Colonic mucosa (tissue), 4 donors: ENCODE results near the gene CKAP4. TPM values are rescaled to one million over a fixed set of nuclear protein-coding genes. Genes with fewer than 3 reads are reported as not detected.
"Not testable (repeated sequence)": the region's sequence is repeated elsewhere in the genome, so short reads cannot be mapped to it uniquely, and the experiment has no call there.

Experiments used
- DNase-seq: peaks from one replicate; pipeline ENCODE4 v3.0.0-alpha.2; 2020
- H3K27ac ChIP-seq: fragments of 200-600 bp; one replicate; pipeline ENCODE4 v1.8.0; 2021
- H3K27me3 ChIP-seq: fragments of 200-600 bp; one replicate; pipeline ENCODE4 v1.8.0; 2021
- H3K36me3 ChIP-seq: fragments of 200-600 bp; one replicate; pipeline ENCODE4 v1.8.0; 2021
- H3K4me1 ChIP-seq: fragments of 200-600 bp; one replicate; pipeline ENCODE4 v1.8.0; 2021; ENCODE audit warnings: mild to moderate bottlenecking
- H3K4me3 ChIP-seq: fragments of 200-600 bp; one replicate; pipeline ENCODE4 v1.8.0; 2021
- H3K9ac ChIP-seq, 2 donors: one replicate each; pipeline ENCODE4 v1.7.0; 2013; ENCODE audit warnings: control low read depth in 2 of 2, low read depth in 2 of 2, low read length in 2 of 2
- H3K9me3 ChIP-seq: fragments of 200-600 bp; one replicate; pipeline ENCODE4 v1.8.0; 2021
- CTCF ChIP-seq: fragments of 200-600 bp; IDR thresholded peaks from one replicate; pipeline ENCODE4 v1.8.0; 2022; ENCODE audit warnings: antibody characterized with exemption, mild to moderate bottlenecking
- intact Hi-C: fragments of 100-400 bp; cut with DNase I; formaldehyde crosslinking; loops from one replicate; pipeline ENCODE4 v1.14.1; 2022
- total RNA-seq, 2 donors: library from RNA; stranded (reverse); fragmentation: NEBNext Ultra II Directional in 1 of 2; extraction: Animal tissue kit (Norgen Biotek cat#: 25700) in 1 of 2; gene quantifications; one replicate each; pipeline ENCODE4 v1.2.1, GENCODE V29; 2021
- donor health status: healthy.
- donor health status: DM: no; HTN: no; CAD: no.
- donor health status: DM: no; HTN: no; CAD: no.

Gene CKAP4
- total RNA-seq, 2 donors from 2014 or later: 91.0 to 148 TPM

- intact Hi-C loops: no loop called here
- no peak for TF ChIP-seq CTCF
- H3K27me3 ChIP-seq: no peaks in the 10 kb centered on the region
- no peak overlapping the region for H3K4me3 ChIP-seq
- no peaks in the 10 kb centered on the region for H3K36me3 ChIP-seq
- H3K9me3 ChIP-seq: no peaks in the 10 kb centered on the region
- no peaks in the 10 kb centered on the region for H3K4me1 ChIP-seq
- DNase-seq: no peak
- H3K9ac ChIP-seq: no peak overlapping the region
- H3K27ac ChIP-seq: peak overlapping the region; percentile 26
Observed at GRCh38 chr12:106290666-106291065, 42.8 kb upstream of the CKAP4 start.

- H3K9me3 ChIP-seq: no peaks in the 10 kb centered on the region
- intact Hi-C loops: no loop called here
- no peak overlapping the region for H3K4me3 ChIP-seq
- no peaks in the 10 kb centered on the region for H3K36me3 ChIP-seq
- peak overlapping the region; percentile 28 for H3K27ac ChIP-seq
- no peak for TF ChIP-seq CTCF
- no peaks in the 10 kb centered on the region for H3K27me3 ChIP-seq
- no peaks in the 10 kb centered on the region for H3K4me1 ChIP-seq
- DNase-seq: no peak
- H3K9ac ChIP-seq: no peak overlapping the region
Observed at GRCh38 chr12:106289196-106289681, 41.4 kb upstream of the CKAP4 start.

- no peaks in the 10 kb centered on the region for H3K4me1 ChIP-seq
- TF ChIP-seq CTCF: no peak
- intact Hi-C loops: no loop called here
- H3K9me3 ChIP-seq: no peaks in the 10 kb centered on the region
- DNase-seq: no peak
- H3K27me3 ChIP-seq: no peaks in the 10 kb centered on the region
- no peak overlapping the region for H3K9ac ChIP-seq
- H3K27ac ChIP-seq: peak overlapping the region; percentile 28
- no peak overlapping the region for H3K4me3 ChIP-seq
- H3K36me3 ChIP-seq: no peaks in the 10 kb centered on the region
Observed at GRCh38 chr12:106288494-106289195, 40.8 kb upstream of the CKAP4 start.

GRCh38 chr12:106288101-106288493, 40.3 kb upstream of the CKAP4 start:
- Histone ChIP-seq H3K4me1 (no peaks in the 10 kb centered on the region), H3K4me3 (no peak overlapping the region), H3K27me3 (no peaks in the 10 kb centered on the region), H3K27ac (no peak overlapping the region), H3K9me3 (no peaks in the 10 kb centered on the region), H3K36me3 (no peaks in the 10 kb centered on the region), H3K9ac (no peak overlapping the region)
- DNase-seq: no peak
- intact Hi-C loops: no loop called here
- no peak for TF ChIP-seq CTCF

- H3K9me3 ChIP-seq: no peaks in the 10 kb centered on the region
Observed at GRCh38 chr12:106287364-106287763, 39.5 kb upstream of the CKAP4 start.

GRCh38 chr12:106286576-106287162, 38.8 kb upstream of the CKAP4 start:
- H3K4me3 ChIP-seq, H3K4me1 ChIP-seq, H3K27me3 ChIP-seq, H3K9ac ChIP-seq, H3K27ac ChIP-seq, H3K9me3 ChIP-seq, H3K36me3 ChIP-seq, DNase-seq, intact Hi-C loops: not testable (repeated sequence)

More at GRCh38 chr12:106287364-106287763, 39.5 kb upstream of the CKAP4 start:
- intact Hi-C loops: no loop called here
- Histone ChIP-seq H3K9ac (no peak overlapping the region), H3K27me3 (no peaks in the 10 kb centered on the region), H3K4me1 (no peaks in the 10 kb centered on the region), H3K36me3 (no peaks in the 10 kb centered on the region), H3K4me3 (no peak overlapping the region), H3K27ac (no peak overlapping the region)
- no peak for TF ChIP-seq CTCF
- DNase-seq: no peak
